Adipocyte (in vitro differentiated cells): ENCODE results near the gene EFCAB11.

Experiments
- DNase-seq: peaks from one replicate; pipeline ENCODE4 v3.0.0-alpha.2; 2015; ENCODE audit warnings: low read depth
- H3K27me3 ChIP-seq: replicated peaks from 2 replicates; pipeline ENCODE4 v1.7.0; 2013; ENCODE audit warnings: mild to moderate bottlenecking, low read length, moderate library complexity; ENCODE audit not compliant: control insufficient read depth, insufficient read depth
- H3K36me3 ChIP-seq: 2 replicates; pipeline ENCODE4 v1.7.0; 2013; ENCODE audit warnings: low read length, mild to moderate bottlenecking, moderate library complexity; ENCODE audit not compliant: control insufficient read depth, insufficient read depth, severe bottlenecking
- H3K4me1 ChIP-seq: 2 replicates; pipeline ENCODE4 v1.7.0; 2013; ENCODE audit warnings: mild to moderate bottlenecking, low read length, moderate library complexity; ENCODE audit not compliant: control insufficient read depth, insufficient read depth
- H3K4me3 ChIP-seq: 2 replicates; pipeline ENCODE4 v1.7.0; 2013; ENCODE audit warnings: mild to moderate bottlenecking, low read length, moderate library complexity
- H3K9ac ChIP-seq: 2 replicates; pipeline ENCODE4 v1.7.0; 2013; ENCODE audit warnings: mild to moderate bottlenecking, low read length, moderate library complexity
- H3K9me3 ChIP-seq: 2 replicates; pipeline ENCODE4 v1.7.0; 2013; ENCODE audit warnings: mild to moderate bottlenecking, low read length, moderate library complexity; ENCODE audit not compliant: control insufficient read depth

EFCAB11 gene

DNA sequence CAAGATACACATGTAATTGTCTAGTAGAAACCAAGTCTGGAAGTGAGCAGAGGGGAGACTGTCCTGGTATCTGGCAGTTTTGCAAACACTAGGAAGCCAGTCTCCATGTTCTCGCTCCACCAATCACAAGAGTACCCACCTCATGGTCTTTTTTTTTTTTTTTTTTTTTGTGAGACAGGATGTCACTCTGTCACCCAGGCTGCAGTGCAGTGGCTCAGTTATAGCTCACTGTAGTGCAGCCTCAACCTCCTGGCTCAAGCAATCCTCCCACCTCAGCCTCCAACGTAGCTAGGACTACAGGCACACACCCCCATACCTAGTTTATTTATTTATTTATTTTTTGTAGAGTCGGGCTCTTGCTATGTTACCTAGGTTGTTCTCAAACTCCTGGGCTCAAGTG is 189.2 kb downstream of the EFCAB11 start:
- Histone ChIP-seq H3K4me1 (peaks cover 6% of the 10 kb centered on the region), H3K4me3 (no peak overlapping the region), H3K9me3 (no peaks in the 10 kb centered on the region), H3K27me3 (no peaks in the 10 kb centered on the region), H3K36me3 (no peaks in the 10 kb centered on the region), H3K9ac (no peak overlapping the region)
- no peak for DNase-seq

DNA sequence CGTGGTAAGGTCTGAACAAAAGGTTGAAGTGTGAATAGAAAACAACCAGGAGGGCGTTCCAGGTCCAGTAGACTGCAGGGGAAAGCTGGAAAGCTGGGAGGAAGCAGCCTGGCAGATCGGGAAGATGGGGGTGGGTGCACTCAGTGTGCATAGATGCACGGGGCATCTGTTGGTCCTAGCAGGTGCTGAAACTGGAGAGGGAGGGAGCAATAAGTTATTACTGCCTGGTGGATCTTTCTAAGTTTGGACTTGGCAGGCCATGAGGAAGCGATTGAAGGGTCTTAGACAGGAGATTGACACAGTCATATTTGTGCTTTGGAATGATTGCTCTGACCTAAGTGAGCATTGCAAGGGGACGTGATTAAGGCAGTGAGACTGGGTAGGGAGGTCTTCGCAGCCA is 194.4 kb downstream of the EFCAB11 start:
- H3K9me3 ChIP-seq, result peaks cover 10% of the 10 kb centered on the region
- no peak overlapping the region for H3K9ac ChIP-seq
- no peaks in the 10 kb centered on the region for H3K36me3 ChIP-seq
- DNase-seq, result no peak
- H3K4me3 ChIP-seq, result no peak overlapping the region
- H3K4me1 ChIP-seq, result peaks cover 6% of the 10 kb centered on the region
- no peaks in the 10 kb centered on the region for H3K27me3 ChIP-seq

DNA sequence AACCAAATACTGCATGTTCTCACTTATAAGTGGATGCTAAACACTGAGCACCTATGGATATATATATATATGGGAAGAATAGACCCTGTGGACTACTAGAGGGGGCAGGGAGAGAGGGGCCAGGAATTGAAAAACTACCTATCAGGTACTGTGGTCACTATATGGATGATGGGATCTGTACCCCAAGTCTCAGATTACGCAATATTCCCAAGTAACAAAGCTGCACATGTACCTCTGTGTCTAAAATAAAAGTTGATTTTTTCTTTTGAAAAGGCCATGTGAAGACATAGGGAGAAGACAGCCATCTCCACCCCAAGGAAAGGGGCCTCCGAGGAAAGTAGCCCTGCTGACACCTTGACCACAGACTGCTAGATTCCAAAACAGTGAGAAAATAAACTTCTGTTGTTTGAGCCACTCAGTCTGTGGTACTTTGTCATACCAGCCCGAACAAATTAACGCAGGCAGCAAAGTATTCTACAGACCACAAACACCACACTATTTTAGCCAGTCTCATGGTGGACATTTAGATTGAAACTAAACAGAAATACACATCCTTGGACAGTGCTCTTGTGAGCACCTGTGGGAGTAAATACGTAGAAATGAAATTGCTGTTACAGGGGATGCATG is 197.1 kb downstream of the EFCAB11 start:
- Histone ChIP-seq H3K36me3 (no peaks in the 10 kb centered on the region), H3K4me3 (no peak overlapping the region), H3K27me3 (no peaks in the 10 kb centered on the region), H3K4me1 (peaks cover 2% of the 10 kb centered on the region), H3K9ac (no peak overlapping the region), H3K9me3 (peaks cover 10% of the 10 kb centered on the region)
- no peak for DNase-seq

DNA sequence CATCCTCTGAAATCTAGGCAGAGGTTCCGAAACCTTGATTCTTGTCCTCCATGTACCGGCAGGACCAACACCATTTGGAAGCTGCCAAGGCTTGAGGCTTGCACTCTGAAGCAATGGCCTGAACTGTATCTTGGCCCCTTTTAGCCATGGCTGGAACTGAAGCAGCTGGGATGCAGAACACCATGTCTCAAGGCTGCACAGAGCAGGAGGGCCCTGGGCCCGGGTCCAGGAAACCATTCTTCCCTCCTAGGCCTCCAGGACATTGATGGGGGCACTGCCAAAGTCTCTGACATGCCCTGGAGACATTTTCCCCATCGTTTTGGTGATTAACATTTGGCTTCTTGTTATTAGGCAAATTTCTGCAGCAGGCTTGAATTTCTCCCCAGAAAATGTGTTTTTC is 198.7 kb downstream of the EFCAB11 start:
- Histone ChIP-seq H3K4me3 (no peak overlapping the region), H3K27me3 (no peaks in the 10 kb centered on the region), H3K9me3 (peaks cover 10% of the 10 kb centered on the region), H3K4me1 (no peaks in the 10 kb centered on the region), H3K9ac (no peak overlapping the region), H3K36me3 (no peaks in the 10 kb centered on the region)
- no peak for DNase-seq

DNA sequence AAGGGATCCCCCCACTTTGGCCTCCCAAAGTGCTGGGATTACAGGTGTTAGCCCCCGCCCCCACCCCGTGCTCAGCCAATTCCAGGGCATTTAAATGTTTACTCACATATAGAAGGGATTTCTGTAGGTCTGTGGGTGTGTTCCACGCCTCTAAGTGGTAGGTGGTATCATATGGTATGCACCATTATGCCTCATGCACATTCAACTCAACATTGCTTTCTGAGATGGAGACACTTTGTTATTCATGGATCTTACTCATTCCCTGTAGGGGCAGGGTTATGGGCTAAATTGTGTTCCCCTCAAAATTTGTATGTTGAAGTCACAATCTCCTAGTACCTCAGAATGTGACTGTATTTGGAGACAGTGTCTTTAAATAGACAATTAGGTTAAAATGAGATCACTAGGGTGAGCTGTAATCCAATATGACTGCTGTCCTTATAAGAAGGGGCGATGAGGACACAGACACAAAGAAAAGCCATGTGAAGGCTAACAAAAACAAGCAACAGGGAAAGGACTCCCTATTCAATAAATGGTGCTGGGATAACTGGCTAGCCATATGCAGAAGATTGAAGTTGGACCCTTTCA is 200.6 kb downstream of the EFCAB11 start:
- Histone ChIP-seq H3K4me3 (no peak overlapping the region), H3K9ac (no peak overlapping the region), H3K27me3 (no peaks in the 10 kb centered on the region), H3K9me3 (peaks cover 10% of the 10 kb centered on the region), H3K36me3 (no peaks in the 10 kb centered on the region), H3K4me1 (peaks cover 13% of the 10 kb centered on the region)
- DNase-seq, result no peak

DNA sequence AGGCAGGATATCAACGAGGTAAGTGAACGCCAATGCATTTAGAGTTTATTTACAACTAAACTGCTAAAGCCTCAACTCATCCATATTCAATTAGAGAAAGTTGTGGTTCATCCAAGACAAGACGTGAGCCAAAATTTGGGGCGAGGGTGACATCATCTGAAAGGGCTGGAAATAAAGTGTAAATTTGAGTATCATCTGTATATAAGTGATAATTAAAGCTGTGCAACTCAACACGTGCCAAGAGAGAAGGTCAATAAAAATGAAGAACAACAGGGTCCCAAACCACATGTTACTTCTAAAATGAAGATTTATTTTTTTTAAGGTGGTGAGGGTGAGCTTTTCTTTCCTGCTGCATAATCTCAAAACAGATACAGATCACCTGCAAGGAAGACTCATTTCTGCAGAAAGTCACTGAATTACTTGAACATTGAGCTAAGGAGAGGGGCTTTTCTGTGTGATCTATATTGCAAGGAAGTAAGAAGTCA is 203.6 kb downstream of the EFCAB11 start:
- no peak for DNase-seq
- peaks cover 5% of the 10 kb centered on the region for H3K9me3 ChIP-seq
- no peak overlapping the region for H3K9ac ChIP-seq
- H3K27me3 ChIP-seq, result no peaks in the 10 kb centered on the region
- no peaks in the 10 kb centered on the region for H3K36me3 ChIP-seq
- H3K4me3 ChIP-seq, result no peak overlapping the region
- H3K4me1 ChIP-seq, result peaks cover 21% of the 10 kb centered on the region

DNA sequence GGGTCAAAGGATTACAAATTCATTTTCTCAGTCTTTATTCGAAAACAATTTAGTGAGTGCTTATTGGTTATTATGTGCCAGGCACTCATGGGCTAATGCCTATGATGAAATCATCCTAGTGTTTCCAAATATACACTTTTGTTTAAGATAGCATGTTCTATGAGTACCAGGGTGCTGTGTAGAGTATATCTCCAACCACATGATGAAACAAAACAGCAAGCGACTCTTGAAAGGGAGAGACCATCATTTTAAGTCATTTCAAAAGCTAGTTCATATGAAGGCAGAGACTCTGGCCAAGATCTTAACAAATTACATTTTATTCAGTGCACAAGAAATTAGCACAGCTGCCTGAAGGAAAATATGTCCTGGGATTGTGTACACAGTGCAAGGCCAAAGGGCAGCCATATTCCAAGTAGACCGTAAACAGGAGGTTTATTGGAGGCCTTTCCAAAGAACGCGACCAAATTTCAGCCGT is 204.2 kb downstream of the EFCAB11 start:
- DNase-seq, result peak; percentile 52
- no peaks in the 10 kb centered on the region for H3K36me3 ChIP-seq
- peaks cover 21% of the 10 kb centered on the region for H3K4me1 ChIP-seq
- H3K9me3 ChIP-seq, result no peaks in the 10 kb centered on the region
- no peaks in the 10 kb centered on the region for H3K27me3 ChIP-seq
- no peak overlapping the region for H3K9ac ChIP-seq
- H3K4me3 ChIP-seq, result no peak overlapping the region

DNA sequence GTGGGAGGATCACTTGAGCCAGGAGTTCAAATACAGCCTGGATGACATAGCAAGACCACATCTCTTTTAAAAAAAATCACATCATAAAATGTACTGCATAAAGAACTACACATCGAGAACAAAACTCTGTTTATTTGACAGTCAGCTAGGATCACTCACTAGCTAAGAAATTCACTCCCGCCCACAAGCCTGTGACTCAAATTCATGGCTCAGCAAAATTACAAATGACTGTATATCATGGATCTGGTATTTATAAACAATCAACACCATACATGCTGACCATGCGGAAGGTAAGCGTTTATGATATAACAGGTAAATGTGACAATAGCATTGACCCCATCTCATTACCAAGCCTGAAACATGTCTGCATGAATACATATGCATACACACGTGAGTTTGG is 206.5 kb downstream of the EFCAB11 start:
- Histone ChIP-seq H3K9me3 (peaks cover under 1% of the 10 kb centered on the region), H3K4me3 (no peak overlapping the region), H3K27me3 (no peaks in the 10 kb centered on the region), H3K36me3 (no peaks in the 10 kb centered on the region), H3K4me1 (peaks cover 21% of the 10 kb centered on the region), H3K9ac (no peak overlapping the region)
- DNase-seq, result peak; percentile 25

DNA sequence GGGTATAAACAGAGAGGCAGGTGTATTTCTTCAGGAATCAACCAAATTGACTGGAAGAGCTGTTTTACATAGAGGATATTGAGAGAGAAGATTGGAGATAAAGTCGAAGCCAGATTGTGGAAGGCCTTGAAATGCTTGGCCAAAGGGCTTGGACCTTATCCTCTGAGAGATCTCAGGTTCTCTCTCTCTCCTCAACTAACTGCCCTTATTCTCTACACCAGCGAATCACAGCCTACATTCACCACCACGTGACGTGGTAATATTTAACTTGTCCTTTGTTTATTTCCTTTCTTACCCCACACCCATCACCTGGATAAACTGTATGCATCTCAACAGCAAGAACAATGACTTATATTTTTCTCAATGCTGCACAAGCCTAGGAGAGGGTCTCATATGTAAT is 207.4 kb downstream of the EFCAB11 start:
- Histone ChIP-seq H3K9ac (no peak overlapping the region), H3K4me3 (no peak overlapping the region), H3K9me3 (peaks cover 9% of the 10 kb centered on the region), H3K27me3 (no peaks in the 10 kb centered on the region), H3K4me1 (peaks cover 21% of the 10 kb centered on the region), H3K36me3 (no peaks in the 10 kb centered on the region)
- DNase-seq, result no peak

DNA sequence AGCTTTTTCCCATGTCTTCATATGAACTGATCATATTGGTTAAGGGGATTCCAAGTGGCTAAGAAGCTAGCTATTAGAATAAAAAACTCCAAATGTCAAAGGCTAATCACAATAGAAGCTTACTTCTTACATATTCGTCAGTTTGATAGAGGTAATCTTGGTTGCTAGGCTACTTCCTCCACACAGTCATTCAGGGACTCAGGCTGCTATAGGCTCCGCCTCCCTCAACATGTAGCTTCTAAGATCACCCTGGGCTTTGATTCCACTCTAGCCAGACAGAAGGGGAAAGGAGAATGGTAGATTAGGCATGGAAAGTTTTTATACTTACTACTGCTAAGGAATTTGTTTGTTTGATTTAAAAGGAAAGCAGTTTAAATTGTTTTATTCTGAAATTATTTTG is 207.9 kb downstream of the EFCAB11 start:
- peaks cover 12% of the 10 kb centered on the region for H3K9me3 ChIP-seq
- no peak overlapping the region for H3K4me3 ChIP-seq
- no peak overlapping the region for H3K9ac ChIP-seq
- H3K27me3 ChIP-seq, result no peaks in the 10 kb centered on the region
- peaks cover 21% of the 10 kb centered on the region for H3K4me1 ChIP-seq
- H3K36me3 ChIP-seq, result no peaks in the 10 kb centered on the region
- DNase-seq, result no peak

DNA sequence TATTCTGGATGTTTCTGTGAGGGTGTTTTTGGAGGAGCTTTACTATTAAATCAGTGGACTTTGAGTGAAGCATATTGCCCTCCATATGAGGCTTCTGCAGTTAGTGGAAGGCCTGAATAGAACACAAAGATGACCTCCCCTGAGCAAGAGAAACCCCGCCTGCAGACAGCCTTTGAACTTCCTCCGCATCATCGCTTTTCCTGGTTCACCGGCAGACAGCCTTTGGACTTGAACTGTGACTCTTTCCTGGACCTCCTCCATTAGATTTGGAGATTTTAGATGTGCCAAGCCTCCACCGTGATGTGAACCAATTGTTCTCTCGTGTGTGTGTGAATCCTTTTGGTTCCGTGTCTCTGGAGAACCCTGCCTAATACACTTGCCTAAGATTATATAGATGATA is 208.4 kb downstream of the EFCAB11 start:
- Histone ChIP-seq H3K36me3 (no peaks in the 10 kb centered on the region), H3K9me3 (peaks cover 12% of the 10 kb centered on the region), H3K9ac (no peak overlapping the region), H3K27me3 (no peaks in the 10 kb centered on the region), H3K4me3 (no peak overlapping the region), H3K4me1 (peaks cover 21% of the 10 kb centered on the region)
- no peak for DNase-seq
